HG02885 (cell line): ENCODE measurements around the gene PAM16.
"Not testable (repeated sequence)": the region's sequence is repeated elsewhere in the genome, so short reads cannot be mapped to it uniquely, and the experiment has no call there.

ENCODE experiments used
- ATAC-seq: cut with Tn5 transposase; IDR thresholded peaks from one replicate; pipeline ENCODE4 v1.9.1; 2021; ENCODE audit warnings: mild to moderate bottlenecking; ENCODE audit not compliant: unreplicated experiment, poor library complexity

Gene PAM16

GRCh38 chr16:4354512-4355409 is 3.6 kb upstream of the PAM16 start:
- ATAC-seq: no peak

- ATAC-seq: no peak
Observed at GRCh38 chr16:4353675-4354074, 2.6 kb upstream of the PAM16 start.

- no peak for ATAC-seq
Observed at GRCh38 chr16:4352843-4353242, 1.7 kb upstream of the PAM16 start.

GRCh38 chr16:4351880-4352279 is 759 bp upstream of the PAM16 start:
- no peak for ATAC-seq

- ATAC-seq: no peak
Observed at GRCh38 chr16:4350365-4350786, 745 bp downstream of the PAM16 start.

GRCh38 chr16:4349332-4349731 is 1.8 kb downstream of the PAM16 start:
- no peak for ATAC-seq

GRCh38 chr16:4347765-4348509 is 3.2 kb downstream of the PAM16 start:
- ATAC-seq: no peak

GRCh38 chr16:4347010-4347409 is 4.1 kb downstream of the PAM16 start:
- ATAC-seq: no peak

- no peak for ATAC-seq
Observed at GRCh38 chr16:4345836-4346781, 5.0 kb downstream of the PAM16 start.

- ATAC-seq: no peak
Observed at GRCh38 chr16:4344983-4345835, 5.9 kb downstream of the PAM16 start.

GRCh38 chr16:4344300-4344982 is 6.7 kb downstream of the PAM16 start:
- not testable (repeated sequence) for ATAC-seq

- ATAC-seq: no peak
Observed at GRCh38 chr16:4342866-4343744, 8.0 kb downstream of the PAM16 start.

GRCh38 chr16:4341250-4341649 is 9.9 kb downstream of the PAM16 start:
- ATAC-seq: no peak

- no peak for ATAC-seq
Observed at GRCh38 chr16:4340443-4340842, 10.7 kb downstream of the PAM16 start.

GRCh38 chr16:4339909-4340308 is 11.2 kb downstream of the PAM16 start:
- ATAC-seq: no peak

- ATAC-seq: no peak
Observed at GRCh38 chr16:4339455-4339854, 11.7 kb downstream of the PAM16 start.

GRCh38 chr16:4338712-4339299 is 12.3 kb downstream of the PAM16 start:
- no peak for ATAC-seq
